HG02970 (cell line): ENCODE measurements around the gene MAP1LC3B2.

Experiments used
- ATAC-seq: cut with Tn5 transposase; IDR thresholded peaks from one replicate; pipeline ENCODE4 v1.9.1; 2021; ENCODE audit warnings: mild to moderate bottlenecking, moderate library complexity, moderate number of reproducible peaks; ENCODE audit not compliant: unreplicated experiment, low FRiP score

MAP1LC3B2 gene

GRCh38 chr12:116537101-116537904, 21.9 kb upstream of the MAP1LC3B2 start:
- ATAC-seq = no peak

GRCh38 chr12:116538076-116538591, 21.0 kb upstream of the MAP1LC3B2 start:
- no peak for ATAC-seq

- ATAC-seq = no peak
These were observed 20.4 kb upstream of the MAP1LC3B2 start for GRCh38 chr12:116538682-116539305.

- no peak for ATAC-seq
These were observed 19.8 kb upstream of the MAP1LC3B2 start for GRCh38 chr12:116539361-116539771.

GRCh38 chr12:116539905-116540482, 19.2 kb upstream of the MAP1LC3B2 start:
- no peak for ATAC-seq

GRCh38 chr12:116540622-116541152, 18.5 kb upstream of the MAP1LC3B2 start:
- ATAC-seq = no peak

GRCh38 chr12:116541547-116542344, 17.4 kb upstream of the MAP1LC3B2 start:
- no peak for ATAC-seq

GRCh38 chr12:116542345-116542956, 16.7 kb upstream of the MAP1LC3B2 start:
- ATAC-seq = no peak

GRCh38 chr12:116544656-116545055, 14.5 kb upstream of the MAP1LC3B2 start:
- ATAC-seq = no peak

- no peak for ATAC-seq
These were observed 14.0 kb upstream of the MAP1LC3B2 start for GRCh38 chr12:116545144-116545543.

GRCh38 chr12:116545936-116546335, 13.2 kb upstream of the MAP1LC3B2 start:
- no peak for ATAC-seq

- ATAC-seq = no peak
These were observed 11.2 kb upstream of the MAP1LC3B2 start for GRCh38 chr12:116547955-116548501.

GRCh38 chr12:116549993-116550392, 9.2 kb upstream of the MAP1LC3B2 start:
- ATAC-seq = no peak

GRCh38 chr12:116551151-116551550, 8.0 kb upstream of the MAP1LC3B2 start:
- no peak for ATAC-seq

- no peak for ATAC-seq
These were observed 7.6 kb upstream of the MAP1LC3B2 start for GRCh38 chr12:116551619-116551951.

GRCh38 chr12:116551952-116552772, 7.0 kb upstream of the MAP1LC3B2 start:
- ATAC-seq = no peak

GRCh38 chr12:116552773-116553373, 6.3 kb upstream of the MAP1LC3B2 start:
- no peak for ATAC-seq

GRCh38 chr12:116556356-116556952, 2.7 kb upstream of the MAP1LC3B2 start:
- no peak for ATAC-seq
